Measurements from ENCODE around the gene ORC3. TPM values are rescaled to one million over a fixed set of nuclear protein-coding genes. Genes with fewer than 3 reads are reported as not detected.
"Not testable (repeated sequence)": the region's sequence is repeated elsewhere in the genome, so short reads cannot be mapped to it uniquely, and the experiment has no call there.

Gene ORC3
- total RNA-seq, 6 experiments from 2014 or later: 7.7 to 12.7 (median 9.8) TPM

GRCh38 chr6:87690441-87690840 is 100.5 kb downstream of the ORC3 start:
- WGBS (ENCODE audit: insufficient coverage, low coverage, low lambda C conversion rate, missing lambda C conversion rate): 53% methylated on average over 2 of the region's 3 CpGs
- intact Hi-C loops (cut with DNase I): no loop called here
- no peak for ATAC-seq
- TF ChIP-seq CTCF (IDR thresholded peaks at IDR 0.05) (no peak), POLR2A (IDR thresholded peaks at IDR 0.05) (no peak)
- Histone ChIP-seq H3K27ac (no peak overlapping the region), H3K4me3 (no peak overlapping the region), H3K27me3 (no peaks in the 10 kb centered on the region), H3K4me1 (peaks cover 0 to 95% (median 6%) of the 10 kb centered on the region in 4 donors), H3K9me3 (no peaks in the 10 kb centered on the region), H3K36me3 (no peaks in the 10 kb centered on the region)
- no peak for DNase-seq

DNA sequence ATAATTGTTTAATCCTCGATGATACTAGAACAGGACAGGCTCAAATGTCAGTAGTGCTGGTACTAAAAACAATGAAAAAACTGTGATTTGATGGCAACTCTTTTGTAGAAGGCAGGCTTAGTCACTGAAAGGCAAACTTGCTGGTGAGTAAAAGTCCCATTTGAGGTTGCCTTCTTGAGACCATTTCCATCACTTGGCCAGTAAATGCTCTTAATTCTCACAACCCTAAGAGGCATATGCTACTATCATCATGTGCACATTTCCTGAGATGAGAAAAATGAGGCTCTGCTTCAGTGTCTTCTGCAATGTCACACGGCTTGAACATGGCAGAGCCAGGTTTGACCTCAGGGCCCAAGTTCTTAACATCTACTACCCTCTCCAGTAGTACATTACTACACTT is 102.2 kb downstream of the ORC3 start:
- no peak for TF ChIP-seq CTCF (IDR thresholded peaks at IDR 0.05)
- Histone ChIP-seq H3K9me3 (no peaks in the 10 kb centered on the region), H3K4me3 (no peak overlapping the region), H3K27me3 (no peaks in the 10 kb centered on the region), H3K36me3 (no peaks in the 10 kb centered on the region), H3K4me1 (peaks cover 0 to 89% (median 9%) of the 10 kb centered on the region in 4 donors), H3K27ac (no peak overlapping the region)
- intact Hi-C loops (cut with DNase I): no loop called here
- WGBS (ENCODE audit: insufficient coverage, low coverage, low lambda C conversion rate, missing lambda C conversion rate): 72% methylated on average over 2 of the region's 2 CpGs
- DNase-seq: no peak
- ATAC-seq: no peak

DNA sequence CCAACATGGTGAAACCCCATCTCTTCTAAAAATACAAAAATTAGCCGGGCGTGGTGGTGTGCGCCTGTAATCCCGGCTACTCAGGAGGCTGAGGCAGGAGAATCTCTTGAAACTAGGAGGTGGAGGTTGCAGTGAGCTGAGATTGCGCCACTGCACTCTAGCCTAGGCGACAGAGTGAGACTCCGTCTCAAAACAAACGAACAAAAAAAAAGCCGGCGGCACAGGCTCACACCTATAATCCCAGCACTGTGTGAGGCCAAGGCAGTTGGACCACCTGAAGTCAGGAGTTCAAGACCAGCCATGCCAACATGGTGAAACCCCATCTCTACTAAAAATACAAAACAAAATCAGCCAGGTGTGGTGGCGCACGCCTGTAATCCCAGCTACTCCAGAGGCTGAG is 106.9 kb downstream of the ORC3 start:
- intact Hi-C loops (cut with DNase I); H3K27ac ChIP-seq; DNase-seq; H3K36me3 ChIP-seq; H3K4me3 ChIP-seq; H3K27me3 ChIP-seq; ATAC-seq; H3K9me3 ChIP-seq: not testable (repeated sequence)
- 74% methylated on average over 8 of the region's 12 CpGs for WGBS (ENCODE audit: insufficient coverage, low coverage, low lambda C conversion rate, missing lambda C conversion rate)
- H3K4me1 ChIP-seq: peaks cover 0 to 65% (median 9%) of the 10 kb centered on the region in 4 donors

DNA sequence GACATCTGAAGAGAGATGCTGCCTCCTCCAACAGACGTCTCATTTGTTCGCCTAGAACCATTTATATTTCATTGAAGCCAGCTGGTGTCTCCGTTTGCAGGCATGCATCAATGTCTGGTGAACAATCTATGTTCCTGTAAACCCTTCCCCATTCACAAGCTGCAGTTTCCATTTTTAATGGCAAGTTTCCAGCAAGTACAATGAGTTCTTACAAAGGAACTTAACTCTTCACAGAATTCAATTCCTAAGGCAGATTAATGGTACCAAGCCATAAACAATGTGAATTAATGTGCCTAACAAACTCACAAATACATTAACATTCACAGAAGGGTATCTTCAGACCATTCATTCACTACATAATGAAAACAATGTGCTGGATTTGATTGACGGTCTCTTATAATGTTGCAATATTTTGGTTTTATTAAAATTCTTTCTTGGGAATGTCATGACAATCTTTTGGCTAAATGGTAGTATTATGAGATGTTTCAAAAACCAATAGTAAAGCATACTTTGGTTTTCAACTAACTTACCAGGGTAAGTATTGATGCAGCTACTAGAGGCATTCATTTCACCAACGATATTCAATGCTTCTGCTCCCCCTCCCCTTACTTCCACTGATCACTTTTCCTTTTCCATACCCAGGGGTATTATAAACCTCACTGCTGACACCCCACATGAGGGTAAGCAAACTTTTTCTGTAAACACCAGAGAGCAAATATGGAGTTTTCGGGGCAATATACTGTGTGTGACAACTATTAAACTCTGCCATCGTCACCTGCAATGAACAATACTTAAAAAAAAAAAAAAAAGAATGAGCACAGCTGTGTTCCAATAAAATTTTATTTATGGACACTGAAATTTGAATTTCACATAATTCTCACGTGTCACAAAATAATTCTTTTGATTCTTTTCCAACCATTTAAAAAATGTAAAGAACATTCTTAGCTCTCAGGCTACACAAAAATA is 107.9 kb downstream of the ORC3 start:
- ATAC-seq (no peak), DNase-seq (no peak)
- Histone ChIP-seq H3K36me3 (no peaks in the 10 kb centered on the region), H3K4me1 (peaks cover 0 to 55% (median 9%) of the 10 kb centered on the region in 4 donors), H3K4me3 (peak overlapping the region; percentile 77 to 90 (median 87)), H3K27ac (peak overlapping the region; percentile 99 to 100 (median 100)), H3K9me3 (no peaks in the 10 kb centered on the region), H3K27me3 (no peaks in the 10 kb centered on the region)
- TF ChIP-seq CTCF (IDR thresholded peaks at IDR 0.05): no peak
- TF ChIP-seq POLR2A (IDR thresholded peaks at IDR 0.05): no peak
- 17% methylated on average over 8 of the region's 8 CpGs for WGBS (ENCODE audit: insufficient coverage, low coverage, low lambda C conversion rate, missing lambda C conversion rate)
- intact Hi-C loops (cut with DNase I): no loop called here

DNA sequence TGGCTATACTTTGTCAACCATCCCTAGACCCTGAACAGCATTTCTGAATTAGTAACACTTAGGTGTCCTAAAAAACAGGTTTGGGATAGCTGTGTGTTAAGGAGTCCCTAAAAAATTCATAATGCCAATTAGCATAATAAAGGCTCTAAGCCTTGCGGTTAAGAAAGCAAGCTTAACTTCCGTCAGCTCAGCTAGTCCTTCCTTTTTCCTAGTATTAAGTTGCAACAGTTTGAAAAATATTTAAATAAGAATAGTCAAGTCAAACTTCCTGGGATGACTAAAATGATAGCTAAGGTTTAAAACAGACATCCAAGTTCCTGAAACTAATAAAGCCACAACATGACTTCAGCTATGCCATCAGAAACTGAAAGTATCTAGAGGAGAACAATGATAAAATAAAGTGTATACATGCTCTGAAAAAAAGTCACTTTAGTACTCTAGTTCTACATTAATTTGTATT is 108.6 kb downstream of the ORC3 start:
- WGBS (ENCODE audit: insufficient coverage, low coverage, low lambda C conversion rate, missing lambda C conversion rate): 2% methylated on average over 2 of the region's 2 CpGs
- no peaks in the 10 kb centered on the region for H3K27me3 ChIP-seq
- ATAC-seq (peak in 1 of 4 donors; percentile 5), DNase-seq (no peak)
- peak overlapping the region; percentile 99 to 100 (median 100) for H3K27ac ChIP-seq
- H3K4me3 ChIP-seq: peak overlapping the region; percentile 77 to 90 (median 87)
- H3K4me1 ChIP-seq: peaks cover 0 to 48% (median 9%) of the 10 kb centered on the region in 4 donors
- H3K9me3 ChIP-seq: no peaks in the 10 kb centered on the region
- H3K36me3 ChIP-seq: no peaks in the 10 kb centered on the region
- TF ChIP-seq POLR2A (IDR thresholded peaks at IDR 0.05) (peak; percentile 42), CTCF (IDR thresholded peaks at IDR 0.05) (no peak)
- intact Hi-C loops (cut with DNase I): no loop called here

Data from right lobe of liver (tissue), 6 donors.